Measurements from ENCODE around the gene KLHL26. TPM values are rescaled to one million over a fixed set of nuclear protein-coding genes. Genes with fewer than 3 reads are reported as not detected.
A peak's percentile ranks its signal among the peaks of the same experiment; 100 is the strongest.
"Not testable (repeated sequence)": the region's sequence is repeated elsewhere in the genome, so short reads cannot be mapped to it uniquely, and the experiment has no call there.

Gene KLHL26
- total RNA-seq, 4 donors from 2014 or later: 9.9 to 16.0 (median 10.9) TPM

- H3K36me3 ChIP-seq: no peaks in the 10 kb centered on the region
- no peak for TF ChIP-seq POLR2A (IDR thresholded peaks at IDR 0.05)
- TF ChIP-seq, protein P1, sequence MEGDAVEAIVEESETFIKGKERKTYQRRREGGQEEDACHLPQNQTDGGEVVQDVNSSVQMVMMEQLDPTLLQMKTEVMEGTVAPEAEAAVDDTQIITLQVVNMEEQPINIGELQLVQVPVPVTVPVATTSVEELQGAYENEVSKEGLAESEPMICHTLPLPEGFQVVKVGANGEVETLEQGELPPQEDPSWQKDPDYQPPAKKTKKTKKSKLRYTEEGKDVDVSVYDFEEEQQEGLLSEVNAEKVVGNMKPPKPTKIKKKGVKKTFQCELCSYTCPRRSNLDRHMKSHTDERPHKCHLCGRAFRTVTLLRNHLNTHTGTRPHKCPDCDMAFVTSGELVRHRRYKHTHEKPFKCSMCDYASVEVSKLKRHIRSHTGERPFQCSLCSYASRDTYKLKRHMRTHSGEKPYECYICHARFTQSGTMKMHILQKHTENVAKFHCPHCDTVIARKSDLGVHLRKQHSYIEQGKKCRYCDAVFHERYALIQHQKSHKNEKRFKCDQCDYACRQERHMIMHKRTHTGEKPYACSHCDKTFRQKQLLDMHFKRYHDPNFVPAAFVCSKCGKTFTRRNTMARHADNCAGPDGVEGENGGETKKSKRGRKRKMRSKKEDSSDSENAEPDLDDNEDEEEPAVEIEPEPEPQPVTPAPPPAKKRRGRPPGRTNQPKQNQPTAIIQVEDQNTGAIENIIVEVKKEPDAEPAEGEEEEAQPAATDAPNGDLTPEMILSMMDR (IDR thresholded peaks at IDR 0.05): no peak
- no peak overlapping the region for H3K4me3 ChIP-seq
- H3K9me3 ChIP-seq: no peaks in the 10 kb centered on the region
- peaks cover 0 to 21% (median 10%) of the 10 kb centered on the region in 4 donors for H3K4me1 ChIP-seq
- H3K27ac ChIP-seq: no peak overlapping the region
- peaks cover 0 to 20% of the 10 kb centered on the region in 2 donors for H3K27me3 ChIP-seq
- no peak for DNase-seq
Measured at GRCh38 chr19:18599485-18599884, 37.3 kb upstream of the KLHL26 start.

GRCh38 chr19:18600692-18601397 is 36.0 kb upstream of the KLHL26 start:
- peaks cover 0 to 34% of the 10 kb centered on the region in 2 donors for H3K27me3 ChIP-seq
- H3K27ac ChIP-seq, H3K4me3 ChIP-seq, DNase-seq, H3K36me3 ChIP-seq, H3K9me3 ChIP-seq: not testable (repeated sequence)
- peaks cover 0 to 15% (median 2%) of the 10 kb centered on the region in 4 donors for H3K4me1 ChIP-seq

DNA sequence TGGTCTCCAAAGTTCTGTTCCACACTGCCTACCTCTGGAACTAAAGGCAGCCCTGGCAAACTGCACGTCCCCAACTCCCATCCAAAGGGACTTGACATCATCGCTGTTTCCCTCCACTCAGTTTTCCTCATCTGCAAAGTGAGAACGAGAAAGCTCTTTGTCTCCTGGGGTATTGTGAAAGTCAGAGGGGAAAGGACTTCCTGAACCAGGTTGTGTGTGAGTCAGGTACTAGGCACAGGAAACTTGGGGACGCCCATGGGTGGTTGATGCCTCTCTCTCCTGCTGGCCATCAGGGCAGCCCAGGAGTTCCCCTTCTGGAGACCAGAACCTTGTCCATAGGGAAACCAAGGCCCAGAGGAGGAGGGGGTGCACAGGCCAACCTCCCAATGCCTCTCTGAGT is 35.0 kb upstream of the KLHL26 start:
- Histone ChIP-seq H3K36me3 (no peaks in the 10 kb centered on the region), H3K4me3 (no peak overlapping the region), H3K27me3 (peaks cover 0 to 33% of the 10 kb centered on the region in 2 donors), H3K4me1 (peaks cover 0 to 22% (median 5%) of the 10 kb centered on the region in 4 donors), H3K27ac (no peak overlapping the region), H3K9me3 (no peaks in the 10 kb centered on the region)
- TF ChIP-seq POLR2A (IDR thresholded peaks at IDR 0.05): no peak
- TF ChIP-seq, protein P1 (IDR thresholded peaks at IDR 0.05): no peak
- no peak for DNase-seq

GRCh38 chr19:18603255-18603957 is 33.4 kb upstream of the KLHL26 start:
- DNase-seq: no peak
- TF ChIP-seq, protein P1 (IDR thresholded peaks at IDR 0.05): peak in 3 of 6 experiments; percentile 17 to 25 (median 18)
- no peak for TF ChIP-seq POLR2A (IDR thresholded peaks at IDR 0.05)
- Histone ChIP-seq H3K27ac (no peak overlapping the region), H3K4me3 (no peak overlapping the region), H3K36me3 (no peaks in the 10 kb centered on the region), H3K27me3 (peaks cover 0 to 46% of the 10 kb centered on the region in 2 donors), H3K4me1 (peaks cover 0 to 35% (median 5%) of the 10 kb centered on the region in 4 donors), H3K9me3 (no peaks in the 10 kb centered on the region)

GRCh38 chr19:18603958-18604819 is 32.6 kb upstream of the KLHL26 start:
- no peak for DNase-seq
- Histone ChIP-seq H3K4me1 (peaks cover 0 to 35% (median 5%) of the 10 kb centered on the region in 4 donors), H3K9me3 (no peaks in the 10 kb centered on the region), H3K27me3 (peaks cover 0 to 46% of the 10 kb centered on the region in 2 donors), H3K4me3 (no peak overlapping the region), H3K36me3 (no peaks in the 10 kb centered on the region), H3K27ac (no peak overlapping the region)
- TF ChIP-seq, protein P1 (IDR thresholded peaks at IDR 0.05): no peak
- TF ChIP-seq POLR2A (IDR thresholded peaks at IDR 0.05): no peak
